Sigmoid colon (tissue), 7 donors: Measurements from ENCODE around the gene TANK. TPM values are rescaled to one million over a fixed set of nuclear protein-coding genes. Genes with fewer than 3 reads are reported as not detected.
"Not testable (repeated sequence)": the region's sequence is repeated elsewhere in the genome, so short reads cannot be mapped to it uniquely, and the experiment has no call there.

Experiments
- DNase-seq: peaks from one replicate; pipeline ENCODE4 v3.0.0-alpha.2; 2019
- H3K27ac ChIP-seq, 4 donors: fragments of 200-600 bp; sonication (generic); one replicate each; pipeline ENCODE4 v1.5.1; 2016 to 2019; ENCODE audit warnings: mild to moderate bottlenecking in 1 of 4
- H3K27me3 ChIP-seq, 3 donors: fragments of 200-600 bp; sonication (generic); one replicate each; pipeline ENCODE4 v1.5.1; 2019; ENCODE audit warnings: mild to moderate bottlenecking in 1 of 3
- H3K36me3 ChIP-seq, 4 donors: fragments of 200-600 bp; sonication (generic); one replicate each; pipeline ENCODE4 v1.5.1; 2016 to 2019
- H3K4me1 ChIP-seq, 4 donors: fragments of 200-600 bp; sonication (generic); one replicate each; pipeline ENCODE4 v1.5.1; 2017 to 2019
- H3K4me3 ChIP-seq, 4 donors: fragments of 200-600 bp; sonication (generic); one replicate each; pipeline ENCODE4 v1.5.1; 2017 to 2019; ENCODE audit warnings: mild to moderate bottlenecking in 2 of 4, moderate library complexity in 1 of 4
- H3K9me3 ChIP-seq, 4 donors: fragments of 200-600 bp in 3 of 4; sonication (generic) in 3 of 4; one replicate each; pipeline versions ENCODE4 v1.5.1 to v1.6.1; 2013 to 2019
- CTCF ChIP-seq, 4 experiments: fragments of 450-650 bp in 3 of 4; fragments of 200-600 bp in 1 of 4; IDR thresholded peaks; one replicate each; pipeline ENCODE4 v1.5.1; 2016 to 2019; ENCODE audit warnings: antibody characterized with exemption in 4 of 4, mild to moderate bottlenecking in 3 of 4, moderate library complexity in 2 of 4
- EP300 ChIP-seq, 4 donors: sonication (generic); formaldehyde crosslinking; IDR thresholded peaks; one replicate each; pipeline ENCODE4 v1.6.1; 2017; ENCODE audit warnings: antibody characterized with exemption in 4 of 4
- POLR2A ChIP-seq, 2 donors: fragments of 450-650 bp; IDR thresholded peaks; one replicate each; pipeline ENCODE4 v1.6.1; 2016; ENCODE audit warnings: antibody characterized with exemption in 2 of 2, mild to moderate bottlenecking in 2 of 2, moderate library complexity in 2 of 2
- POLR2AphosphoS5 ChIP-seq, 4 donors: sonication (generic); formaldehyde crosslinking; IDR thresholded peaks; one replicate each; pipeline ENCODE4 v1.6.1; 2017; ENCODE audit warnings: antibody characterized with exemption in 4 of 4
- WGBS, 2 donors: extraction: QIAGEN DNeasy Blood & Tissue Kit; methylation state at CpG; one replicate each; pipeline ENCODE4 v1.1.7; 2013; 5-methylcytosine and 5-hydroxymethylcytosine counted together
- intact Hi-C: fragments of 100-400 bp; cut with DNase I; formaldehyde crosslinking; loops from one replicate; pipeline ENCODE4 v1.15.1; 2023
- polyA plus RNA-seq, 3 donors: library from polyadenylated mRNA; stranded (reverse); fragments of 200-250 nt; gene quantifications; one replicate each; pipeline ENCODE4 v1.2.3, GENCODE V29; 2013
- total RNA-seq, 4 donors: library from RNA; depleted of rRNA; stranded (reverse); fragments of >200 nt; gene quantifications; one replicate each; pipeline ENCODE4 v1.1.0, GENCODE V29; 2016
- donor health status: healthy with polysubstance abuse.
- donor health status: Bipolar disorder and iron deficiency.
- donor health status: healthy.

Gene TANK
- total and polyA plus RNA-seq, 7 donors = 35.2 to 82.8 (median 52.9) TPM

- no peak for DNase-seq
- intact Hi-C loops = no loop called here
- H3K27ac ChIP-seq = no peak overlapping the region
- no peaks in the 10 kb centered on the region for H3K9me3 ChIP-seq
- no peaks in the 10 kb centered on the region for H3K27me3 ChIP-seq
- no peaks in the 10 kb centered on the region for H3K4me1 ChIP-seq
- no peak for TF ChIP-seq EP300 (IDR thresholded peaks at IDR 0.05)
- TF ChIP-seq POLR2A (IDR thresholded peaks at IDR 0.05) = no peak
- TF ChIP-seq POLR2AphosphoS5 (IDR thresholded peaks at IDR 0.05) = no peak
- no peak for TF ChIP-seq CTCF (IDR thresholded peaks at IDR 0.05)
- peaks cover 4 to 38% (median 19%) of the 10 kb centered on the region in 4 donors for H3K36me3 ChIP-seq
- no peak overlapping the region for H3K4me3 ChIP-seq
- WGBS, 2 donors = 23 to 60% methylated on average over 4 of the region's 4 CpGs
Observed at GRCh38 chr2:161178756-161179155, 18.5 kb downstream of the TANK start.

GRCh38 chr2:161190050-161190449, 29.8 kb downstream of the TANK start:
- Histone ChIP-seq H3K4me1 (peaks cover 0 to 9% (median 0%) of the 10 kb centered on the region in 4 donors), H3K27ac (no peak overlapping the region), H3K36me3 (peaks cover 0 to 11% (median 4%) of the 10 kb centered on the region in 4 donors), H3K4me3 (no peak overlapping the region), H3K27me3 (no peaks in the 10 kb centered on the region), H3K9me3 (no peaks in the 10 kb centered on the region)
- TF ChIP-seq POLR2AphosphoS5 (IDR thresholded peaks at IDR 0.05) (no peak), CTCF (IDR thresholded peaks at IDR 0.05) (no peak), EP300 (IDR thresholded peaks at IDR 0.05) (no peak), POLR2A (IDR thresholded peaks at IDR 0.05) (no peak)
- intact Hi-C loops = no loop called here
- DNase-seq = no peak

- H3K4me3 ChIP-seq, H3K27ac ChIP-seq, H3K9me3 ChIP-seq, intact Hi-C loops, H3K36me3 ChIP-seq, DNase-seq, H3K27me3 ChIP-seq, H3K4me1 ChIP-seq: not testable (repeated sequence)
- WGBS, 2 donors = 97 to 99% methylated on average over 4 of the region's 4 CpGs
Observed at GRCh38 chr2:161195602-161196001, 35.4 kb downstream of the TANK start.

GRCh38 chr2:161199912-161200701, 39.9 kb downstream of the TANK start:
- Histone ChIP-seq H3K27me3 (no peaks in the 10 kb centered on the region), H3K4me1 (no peaks in the 10 kb centered on the region), H3K9me3 (no peaks in the 10 kb centered on the region), H3K4me3 (no peak overlapping the region), H3K36me3 (peaks cover 0 to 21% (median 0%) of the 10 kb centered on the region in 4 donors), H3K27ac (no peak overlapping the region)
- intact Hi-C loops = no loop called here
- 74 to 88% methylated on average over 4 of the region's 4 CpGs for WGBS, 2 donors
- TF ChIP-seq POLR2A (IDR thresholded peaks at IDR 0.05) = no peak
- no peak for TF ChIP-seq CTCF (IDR thresholded peaks at IDR 0.05)
- TF ChIP-seq EP300 (IDR thresholded peaks at IDR 0.05) = no peak
- TF ChIP-seq POLR2AphosphoS5 (IDR thresholded peaks at IDR 0.05) = no peak
- no peak for DNase-seq

- no peak overlapping the region for H3K27ac ChIP-seq
- no peak for DNase-seq
- H3K36me3 ChIP-seq = peaks cover 0 to 35% (median 0%) of the 10 kb centered on the region in 4 donors
- TF ChIP-seq CTCF (IDR thresholded peaks at IDR 0.05) (no peak), POLR2AphosphoS5 (IDR thresholded peaks at IDR 0.05) (no peak), POLR2A (IDR thresholded peaks at IDR 0.05) (no peak), EP300 (IDR thresholded peaks at IDR 0.05) (no peak)
- H3K4me3 ChIP-seq = no peak overlapping the region
- H3K27me3 ChIP-seq = no peaks in the 10 kb centered on the region
- no peaks in the 10 kb centered on the region for H3K9me3 ChIP-seq
- WGBS, 2 donors = 89 to 93% methylated on average over 3 of the region's 3 CpGs
- intact Hi-C loops = no loop called here
- H3K4me1 ChIP-seq = peaks cover 0 to 4% (median 0%) of the 10 kb centered on the region in 4 donors
Observed at GRCh38 chr2:161204846-161205245, 44.6 kb downstream of the TANK start.
